Subcutaneous abdominal adipose tissue (tissue), 5 donors: ENCODE results near the gene KANSL1L.
"Not testable (repeated sequence)": the region's sequence is repeated elsewhere in the genome, so short reads cannot be mapped to it uniquely, and the experiment has no call there.

Source experiments
- H3K27ac ChIP-seq: one replicate; pipeline ENCODE4 v1.7.0; 2013; ENCODE audit warnings: low read depth, mild to moderate bottlenecking, inconsistent platforms, low read length, moderate library complexity
- H3K27me3 ChIP-seq, 5 donors: one replicate each; pipeline ENCODE4 v1.7.0; 2013; ENCODE audit warnings: low read length in 5 of 5, inconsistent platforms in 1 of 5; ENCODE audit not compliant: control insufficient read depth in 5 of 5, insufficient read depth in 4 of 5
- H3K36me3 ChIP-seq, 5 donors: one replicate each; pipeline ENCODE4 v1.7.0; 2013; ENCODE audit warnings: low read length in 5 of 5; ENCODE audit not compliant: control insufficient read depth in 5 of 5, insufficient read depth in 5 of 5
- H3K4me1 ChIP-seq, 5 donors: one replicate each; pipeline ENCODE4 v1.7.0; 2013; ENCODE audit warnings: low read length in 5 of 5, mild to moderate bottlenecking in 3 of 5, moderate library complexity in 1 of 5; ENCODE audit not compliant: control insufficient read depth in 5 of 5, insufficient read depth in 5 of 5
- H3K4me3 ChIP-seq, 5 donors: one replicate each; pipeline ENCODE4 v1.7.0; 2013; ENCODE audit warnings: low read length in 5 of 5, low read depth in 1 of 5
- H3K9ac ChIP-seq, 5 donors: one replicate each; pipeline ENCODE4 v1.7.0; 2013; ENCODE audit warnings: low read length in 5 of 5, mild to moderate bottlenecking in 4 of 5, moderate library complexity in 3 of 5
- H3K9me3 ChIP-seq, 5 donors: one replicate each; pipeline ENCODE4 v1.7.0; 2013; ENCODE audit warnings: low read length in 5 of 5; ENCODE audit not compliant: control insufficient read depth in 5 of 5
- donor health status: healthy.
- donor health status: healthy.
- donor health status: healthy.
- donor health status: healthy.
- donor health status: healthy.

KANSL1L gene

DNA sequence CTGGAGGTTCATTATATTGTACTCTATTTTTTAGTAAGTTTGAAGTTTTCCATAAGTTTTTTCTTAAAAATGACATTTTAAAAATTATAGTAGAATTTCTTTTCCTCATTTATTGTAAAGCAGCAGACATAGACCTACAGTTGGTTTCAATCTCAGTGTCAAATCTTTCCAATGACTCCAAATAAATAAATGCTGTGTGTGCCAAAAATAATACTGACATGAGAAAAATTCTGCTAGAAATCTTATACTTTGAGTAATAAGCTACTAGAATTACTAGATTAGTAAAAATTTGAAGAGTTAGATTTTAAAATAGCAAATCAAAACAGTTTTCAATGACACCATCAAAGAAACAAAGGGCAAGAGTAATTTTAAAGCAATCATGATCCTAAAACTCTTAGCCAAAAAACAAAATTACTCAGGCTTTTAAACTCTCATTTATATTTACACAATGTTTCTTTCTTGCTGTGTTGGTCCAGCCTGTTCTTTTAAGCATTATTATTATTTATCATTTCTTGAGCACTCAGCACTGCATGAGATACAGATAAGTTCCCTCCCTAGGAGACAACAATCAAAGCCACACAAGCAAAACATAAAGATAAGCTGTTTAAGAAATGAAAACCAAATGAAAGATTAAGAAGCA, 8.3 kb upstream of the KANSL1L start:
- H3K4me3 ChIP-seq, result no peak overlapping the region
- H3K9me3 ChIP-seq, result peaks cover 0 to 4% (median 0%) of the 10 kb centered on the region in 5 donors
- H3K27ac ChIP-seq, result no peak overlapping the region
- no peaks in the 10 kb centered on the region for H3K4me1 ChIP-seq
- peaks cover 0 to 5% (median 0%) of the 10 kb centered on the region in 5 donors for H3K36me3 ChIP-seq
- no peaks in the 10 kb centered on the region for H3K27me3 ChIP-seq
- no peak overlapping the region for H3K9ac ChIP-seq

DNA sequence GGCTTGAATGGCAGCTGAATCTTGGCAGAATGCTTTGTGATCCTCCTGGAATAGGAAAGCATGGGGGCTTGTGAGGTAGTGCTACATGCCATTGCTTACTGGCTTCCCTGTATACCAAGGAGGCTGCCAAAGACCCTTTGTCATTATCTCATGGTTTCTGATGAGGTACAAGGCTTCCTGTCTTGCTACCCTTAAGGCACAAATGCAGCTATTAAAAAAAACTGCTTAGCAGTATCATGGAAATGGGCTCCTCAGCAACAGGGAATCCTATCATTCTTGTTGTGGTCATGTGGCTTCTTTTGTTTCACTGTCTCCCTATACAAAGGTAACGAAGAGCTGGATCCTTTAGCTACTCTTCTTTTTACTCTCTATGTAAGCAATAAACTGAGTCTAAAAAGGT, 6.6 kb upstream of the KANSL1L start:
- Histone ChIP-seq H3K27ac (no peak overlapping the region), H3K36me3 (peaks cover 0 to 5% (median 0%) of the 10 kb centered on the region in 5 donors), H3K4me3 (no peak overlapping the region), H3K27me3 (no peaks in the 10 kb centered on the region), H3K9ac (no peak overlapping the region), H3K9me3 (no peaks in the 10 kb centered on the region), H3K4me1 (no peaks in the 10 kb centered on the region)

DNA sequence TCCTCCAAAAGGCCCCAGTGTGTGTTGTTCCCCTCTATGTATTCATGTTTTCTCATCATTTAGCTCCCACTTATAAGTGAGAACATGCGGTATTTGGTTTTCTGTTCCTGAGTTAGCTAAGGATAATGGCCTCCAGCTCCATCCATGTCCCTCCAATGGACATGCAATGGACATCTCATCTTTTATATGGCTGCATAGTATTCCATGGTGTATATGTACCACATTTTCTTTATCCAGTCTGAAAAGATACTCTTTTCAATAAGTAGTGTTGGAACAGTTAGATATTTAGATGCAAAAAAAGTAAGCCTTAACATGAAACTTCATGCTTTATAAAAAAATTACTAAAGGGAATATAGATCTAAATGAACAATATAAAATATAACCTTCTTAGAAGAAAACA, 5.9 kb upstream of the KANSL1L start:
- not testable (repeated sequence) for H3K4me3 ChIP-seq, H3K27me3 ChIP-seq, H3K4me1 ChIP-seq, H3K36me3 ChIP-seq, H3K9ac ChIP-seq, H3K27ac ChIP-seq, H3K9me3 ChIP-seq

DNA sequence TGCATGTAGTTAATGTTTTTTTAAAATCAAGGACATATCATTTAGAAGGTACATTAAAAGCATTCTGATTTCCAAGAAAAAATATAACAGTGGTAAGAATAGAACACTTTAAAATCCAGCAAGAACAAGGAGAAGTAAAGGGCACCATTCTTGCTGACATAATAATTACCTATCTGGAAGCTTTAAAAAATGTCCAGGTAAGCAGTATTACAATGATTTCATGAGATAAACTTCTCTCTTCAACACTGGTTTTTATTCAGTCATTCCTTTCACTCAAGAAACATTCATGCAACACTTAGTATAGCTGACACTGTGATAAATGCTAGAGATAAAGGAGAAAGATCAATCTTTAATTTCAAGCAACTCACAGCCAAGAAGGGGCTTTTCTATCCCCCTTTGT, 2.9 kb upstream of the KANSL1L start:
- Histone ChIP-seq H3K36me3 (peaks cover 0 to 5% (median 0%) of the 10 kb centered on the region in 5 donors), H3K27ac (no peak overlapping the region), H3K9me3 (no peaks in the 10 kb centered on the region), H3K9ac (no peak overlapping the region), H3K4me1 (peaks cover 0 to 17% (median 15%) of the 10 kb centered on the region in 5 donors), H3K4me3 (no peak overlapping the region), H3K27me3 (no peaks in the 10 kb centered on the region)

DNA sequence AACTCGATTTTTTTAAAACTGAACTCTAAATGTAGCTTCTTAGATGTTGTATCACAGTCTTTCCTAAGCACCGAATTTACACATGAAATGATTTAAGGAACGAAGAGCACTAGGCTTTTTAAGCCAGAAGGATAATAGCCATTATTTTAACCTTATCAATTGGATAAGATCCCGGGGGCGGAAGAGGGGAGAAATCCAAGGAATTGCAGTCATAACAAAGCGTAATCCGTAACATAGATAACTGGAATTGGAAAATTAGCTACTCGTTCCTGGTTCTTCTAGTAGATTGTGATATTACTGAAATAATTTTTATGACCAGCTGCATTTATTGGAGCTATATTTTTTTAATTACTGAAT, 988 bp upstream of the KANSL1L start:
- H3K27me3 ChIP-seq, result no peaks in the 10 kb centered on the region
- peak overlapping the region; percentile 74 to 89 (median 79) for H3K4me3 ChIP-seq
- no peaks in the 10 kb centered on the region for H3K9me3 ChIP-seq
- peak overlapping the region; percentile 77 to 90 (median 79) for H3K9ac ChIP-seq
- peaks cover 0 to 31% (median 28%) of the 10 kb centered on the region in 5 donors for H3K4me1 ChIP-seq
- H3K36me3 ChIP-seq, result no peaks in the 10 kb centered on the region
- H3K27ac ChIP-seq, result peak overlapping the region; percentile 97

DNA sequence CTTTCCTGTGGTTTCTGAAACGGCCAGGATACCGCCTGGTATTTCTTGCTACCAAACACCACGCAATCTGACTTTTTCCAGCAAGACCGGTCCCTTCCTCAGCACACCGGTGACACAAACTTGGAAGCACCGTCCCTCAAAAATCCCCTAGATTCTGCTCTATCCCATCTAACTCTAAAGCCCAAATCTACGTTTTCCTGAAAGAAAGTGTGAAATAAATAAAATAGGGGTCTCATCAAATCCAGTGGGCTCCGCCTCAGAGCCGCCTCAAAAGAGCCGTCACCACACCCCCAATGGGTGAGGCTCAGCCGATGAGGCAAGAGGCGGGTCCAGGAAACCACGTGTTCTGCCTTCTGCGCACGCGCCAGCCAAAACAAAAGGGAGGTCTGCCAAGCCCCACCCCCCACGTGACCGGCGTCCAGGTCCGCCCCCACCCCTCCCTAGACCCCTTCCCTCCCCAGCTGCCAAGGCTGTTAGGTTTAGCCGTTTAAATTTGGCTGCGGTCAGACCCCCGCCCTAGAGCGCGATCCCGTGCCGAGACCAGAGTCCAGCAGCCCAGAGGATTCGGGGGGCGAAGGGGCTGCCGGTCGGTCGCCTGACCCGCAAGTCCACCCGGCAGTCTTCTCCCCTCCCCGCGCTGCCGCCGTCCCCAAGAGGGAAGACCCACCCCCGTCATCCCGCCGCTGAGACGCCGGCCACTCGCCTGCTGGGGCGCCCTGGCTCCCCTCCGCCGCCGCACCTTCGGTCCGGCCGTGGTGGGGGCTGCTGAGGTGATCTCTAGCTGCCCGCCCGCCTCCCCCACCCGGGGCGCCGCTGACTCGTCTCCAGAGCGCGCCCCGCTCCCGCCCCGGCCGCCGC, 534 bp downstream of the KANSL1L start:
- Histone ChIP-seq H3K9ac (peak overlapping the region; percentile 88 to 99 (median 94)), H3K27me3 (no peaks in the 10 kb centered on the region), H3K27ac (peak overlapping the region; percentile 100), H3K9me3 (no peaks in the 10 kb centered on the region), H3K4me1 (peaks cover 0 to 41% (median 35%) of the 10 kb centered on the region in 5 donors), H3K4me3 (peak overlapping the region; percentile 82 to 97 (median 90)), H3K36me3 (no peaks in the 10 kb centered on the region)

DNA sequence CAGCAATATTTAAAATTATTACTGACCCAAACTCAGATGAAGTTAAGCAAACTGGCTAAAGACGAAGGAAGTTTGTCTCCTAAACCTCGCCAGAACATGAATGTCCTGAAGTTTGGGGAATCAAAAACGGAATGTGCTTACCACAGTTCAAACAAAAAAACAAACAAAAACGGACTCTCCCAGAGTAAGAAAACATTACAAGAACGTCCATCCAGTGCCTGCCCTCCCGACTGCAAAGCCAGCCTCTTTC, 1.1 kb downstream of the KANSL1L start:
- H3K27me3 ChIP-seq, result no peaks in the 10 kb centered on the region
- H3K9ac ChIP-seq, result peak overlapping the region; percentile 79 to 99 (median 94)
- H3K36me3 ChIP-seq, result no peaks in the 10 kb centered on the region
- H3K27ac ChIP-seq, result peak overlapping the region; percentile 100
- peak overlapping the region; percentile 82 to 97 (median 90) for H3K4me3 ChIP-seq
- H3K9me3 ChIP-seq, result no peaks in the 10 kb centered on the region
- peaks cover 0 to 43% (median 35%) of the 10 kb centered on the region in 5 donors for H3K4me1 ChIP-seq

DNA sequence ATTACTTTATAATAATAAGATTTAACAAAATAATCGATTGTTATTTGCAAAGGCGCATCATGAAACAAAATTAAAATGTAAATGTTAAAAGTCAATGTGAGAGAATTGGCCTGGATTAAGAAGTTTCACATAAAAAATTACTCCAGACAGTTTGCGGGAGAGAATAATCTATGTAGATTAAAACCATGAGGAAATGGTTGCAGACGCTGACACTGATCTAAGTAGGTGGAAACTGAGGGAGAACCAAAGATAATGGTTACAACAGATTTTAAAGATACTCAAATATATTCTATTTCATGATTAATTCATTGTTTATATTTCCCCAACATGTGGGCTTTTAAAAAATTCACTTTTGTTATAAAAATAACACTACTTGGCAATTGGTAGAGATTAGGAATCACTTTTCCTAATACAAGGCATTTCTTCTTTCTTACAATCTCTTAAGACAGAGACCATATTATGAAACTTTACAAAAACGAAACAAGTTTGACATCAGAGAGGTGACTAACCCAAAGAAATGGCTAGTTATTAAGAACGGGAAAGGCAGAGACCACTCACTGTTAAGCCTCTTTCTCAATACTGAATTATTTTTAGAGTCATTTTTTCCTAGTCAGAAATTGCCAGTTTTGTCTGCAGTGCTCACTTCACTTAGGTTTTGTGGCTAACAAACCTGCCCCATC, 1.6 kb downstream of the KANSL1L start:
- no peaks in the 10 kb centered on the region for H3K9me3 ChIP-seq
- H3K27me3 ChIP-seq, result no peaks in the 10 kb centered on the region
- no peaks in the 10 kb centered on the region for H3K36me3 ChIP-seq
- peak overlapping the region; percentile 100 for H3K27ac ChIP-seq
- H3K4me1 ChIP-seq, result peaks cover 0 to 43% (median 35%) of the 10 kb centered on the region in 5 donors
- peak overlapping the region; percentile 79 to 99 (median 94) for H3K9ac ChIP-seq
- peak overlapping the region; percentile 82 to 97 (median 90) for H3K4me3 ChIP-seq

DNA sequence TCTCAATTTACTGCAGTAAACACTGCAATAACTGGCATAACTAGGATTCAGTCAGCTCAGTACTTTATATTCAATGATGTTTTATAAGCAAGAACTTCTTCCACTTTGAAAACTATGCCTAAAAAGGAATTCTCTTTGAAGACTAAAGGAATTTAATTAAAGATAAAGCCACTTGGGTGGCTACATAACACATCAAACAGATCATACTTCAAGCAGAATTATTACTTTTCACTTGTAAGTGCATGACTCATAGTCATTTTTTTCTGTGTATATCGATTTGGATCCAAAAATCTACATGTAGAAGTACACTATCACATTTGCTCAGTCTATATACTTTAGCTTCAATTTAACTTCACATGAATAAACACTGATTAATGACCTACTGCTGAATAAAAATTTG, 4.0 kb downstream of the KANSL1L start:
- H3K4me1 ChIP-seq, result peaks cover 0 to 45% (median 36%) of the 10 kb centered on the region in 5 donors
- peak overlapping the region; percentile 100 for H3K27ac ChIP-seq
- peak overlapping the region in 1 of 5 donors; percentile 98 for H3K9ac ChIP-seq
- no peaks in the 10 kb centered on the region for H3K9me3 ChIP-seq
- H3K27me3 ChIP-seq, result no peaks in the 10 kb centered on the region
- no peak overlapping the region for H3K4me3 ChIP-seq
- no peaks in the 10 kb centered on the region for H3K36me3 ChIP-seq
